GM20431 (cell line): Measurements from ENCODE around the gene WDR1.

Source experiments
- in situ Hi-C: fragments of 300-500 bp; cut with MseI, MboI; formaldehyde crosslinking; loops from one replicate; pipeline ENCODE4 v1.15.0; 2020; ENCODE audit warnings: low sequenced_read_pairs; ENCODE audit not compliant: unreplicated experiment

The WDR1 gene

GRCh38 chr4:10117359-10118047 lies 904 bp upstream of the WDR1 start:
- in situ Hi-C loops: no loop called here

- in situ Hi-C loops: no loop called here
Measured at GRCh38 chr4:10115797-10116568, 616 bp downstream of the WDR1 start.

- in situ Hi-C loops: no loop called here
Measured at GRCh38 chr4:10115271-10115796, 1.3 kb downstream of the WDR1 start.

- in situ Hi-C loops: no loop called here
Measured at GRCh38 chr4:10114607-10115006, 2.0 kb downstream of the WDR1 start.

GRCh38 chr4:10114147-10114546 lies 2.5 kb downstream of the WDR1 start:
- in situ Hi-C loops: no loop called here

- in situ Hi-C loops: no loop called here
Measured at GRCh38 chr4:10113362-10114047, 3.1 kb downstream of the WDR1 start.

- in situ Hi-C loops: no loop called here
Measured at GRCh38 chr4:10112658-10113284, 3.8 kb downstream of the WDR1 start.

GRCh38 chr4:10111067-10111801 lies 5.4 kb downstream of the WDR1 start:
- in situ Hi-C loops: no loop called here

- in situ Hi-C loops: no loop called here
Measured at GRCh38 chr4:10109995-10110670, 6.5 kb downstream of the WDR1 start.

GRCh38 chr4:10108818-10109783 lies 7.5 kb downstream of the WDR1 start:
- in situ Hi-C loops: no loop called here

- in situ Hi-C loops: no loop called here
Measured at GRCh38 chr4:10108391-10108790, 8.2 kb downstream of the WDR1 start.

GRCh38 chr4:10107111-10108091 lies 9.2 kb downstream of the WDR1 start:
- in situ Hi-C loops: no loop called here

GRCh38 chr4:10106421-10107039 lies 10.1 kb downstream of the WDR1 start:
- in situ Hi-C loops: no loop called here

- in situ Hi-C loops: no loop called here
Measured at GRCh38 chr4:10105920-10106319, 10.7 kb downstream of the WDR1 start.

GRCh38 chr4:10105421-10105820 lies 11.2 kb downstream of the WDR1 start:
- in situ Hi-C loops: no loop called here

GRCh38 chr4:10104991-10105276 lies 11.7 kb downstream of the WDR1 start:
- in situ Hi-C loops: no loop called here
